K562 (cell line): ENCODE results near the gene MLLT3. TPM values are rescaled to one million over a fixed set of nuclear protein-coding genes. Genes with fewer than 3 reads are reported as not detected.

Experiments used
- ATAC-seq: fragments of 200-7000 bp; cut with Tn5 transposase; 3 replicates; pipeline ENCODE4 v1.9.1; 2020; ENCODE audit warnings: moderate library complexity
- BruUV-seq: library from RNA; stranded (reverse); fragments of 400-500 nt; replicated peaks from 2 replicates; lab custom pipeline; 2021; lab: Mats Ljungman, UMichigan
- CTCF ChIA-PET: fragments of 300-600 bp; formaldehyde crosslinking; extraction: SDS; loops from one replicate; lab custom pipeline; 2021; ENCODE audit warnings: low intra/inter-chr PET ratio; lab: Yijun Ruan, JAX
- POLR2A ChIA-PET: fragments of 300-600, 350-650 bp; sonication (Branson Sonifier 250); formaldehyde crosslinking; extraction: SDS; loops from one replicate; lab custom pipeline; 2021; ENCODE audit warnings: antibody characterized with exemption, inconsistent platforms; lab: Yijun Ruan, JAX
- DNase-seq, 4 experiments: peaks; one replicate each; pipeline versions ENCODE4 v3.0.0 to v3.0.0-alpha.2; 2011 to 2018; ENCODE audit warnings: low spot score in 3 of 4, mixed read lengths in 3 of 4; ENCODE audit errors: extremely low read depth in 1 of 4
- FAIRE-seq: peaks from 2 replicates; lab custom pipeline; 2011; peaks lifted over from hg19 to GRCh38; lab: Jason Lieb, UNC
- H2AFZ ChIP-seq: 2 replicates; pipeline ENCODE4 v1.6.0; 2011; ENCODE audit warnings: low read depth, low read length, control low read depth, inconsistent platforms
- H3K27ac ChIP-seq: fragments of 200-600 bp; 3 replicates; pipeline ENCODE4 v1.8.0; 2011; ENCODE audit warnings: low read depth, mild to moderate bottlenecking, control low read depth, inconsistent platforms, low read length, moderate library complexity, mixed read lengths; ENCODE audit errors: extremely low read depth
- H3K27me3 ChIP-seq, 2 experiments: fragments of 300-600 bp in 1 of 2; 2 replicates in 1 of 2; 3 replicates in 1 of 2; pipeline versions ENCODE4 v1.6.0 to v1.8.0; 2011; ENCODE audit warnings: inconsistent platforms in 2 of 2, low read length in 2 of 2, mild to moderate bottlenecking in 1 of 2, mixed read lengths in 1 of 2, moderate library complexity in 1 of 2; ENCODE audit not compliant: control insufficient read depth in 2 of 2, insufficient read depth in 2 of 2
- H3K36me3 ChIP-seq: fragments of 300-600 bp; 3 replicates; pipeline ENCODE4 v1.8.0; 2011; ENCODE audit warnings: mild to moderate bottlenecking, low read length, inconsistent platforms; ENCODE audit not compliant: control insufficient read depth, insufficient read depth
- H3K4me1 ChIP-seq, 2 experiments: fragments of 200-600 bp in 1 of 2; replicated peaks in 1 of 2; 2 replicates in 1 of 2; 3 replicates in 1 of 2; pipeline versions ENCODE4 v1.5.1 to v1.8.0; 2011; ENCODE audit warnings: inconsistent platforms in 2 of 2, low read length in 2 of 2, mild to moderate bottlenecking in 1 of 2, mixed read lengths in 1 of 2, moderate library complexity in 1 of 2; ENCODE audit not compliant: control insufficient read depth in 2 of 2, insufficient read depth in 2 of 2
- H3K4me2 ChIP-seq: 2 replicates; pipeline ENCODE4 v1.6.1; 2011; ENCODE audit warnings: low read length, control low read depth, inconsistent platforms, mixed read lengths; ENCODE audit not compliant: insufficient read depth
- H3K4me3 ChIP-seq: fragments of 200-600 bp; sonication (generic), shearing (Covaris generic); 2 replicates; pipeline ENCODE4 v1.5.1; 2016; ENCODE audit warnings: control low read depth, inconsistent platforms
- H3K79me2 ChIP-seq: fragments of 200-600 bp; 3 replicates; pipeline ENCODE4 v1.8.0; 2011; ENCODE audit warnings: low read length, inconsistent platforms; ENCODE audit not compliant: control insufficient read depth, insufficient read depth
- H3K9ac ChIP-seq, 2 experiments: 2 replicates each; pipeline versions ENCODE4 v1.6.0 to v1.6.1; 2011; ENCODE audit warnings: low read depth in 2 of 2, low read length in 2 of 2, control low read depth in 1 of 2, inconsistent platforms in 1 of 2, mild to moderate bottlenecking in 1 of 2, mixed read lengths in 1 of 2; ENCODE audit not compliant: insufficient read depth in 1 of 2
- H3K9me1 ChIP-seq: one replicate; pipeline ENCODE4 v1.6.0; 2011; ENCODE audit warnings: inconsistent platforms, mild to moderate bottlenecking, low read length, moderate library complexity; ENCODE audit not compliant: control insufficient read depth, insufficient read depth
- H3K9me3 ChIP-seq: replicated peaks from 2 replicates; pipeline ENCODE4 v1.5.1; 2011; ENCODE audit warnings: low read depth, low read length, inconsistent platforms; ENCODE audit not compliant: control insufficient read depth, insufficient read depth
- H4K20me1 ChIP-seq: replicated peaks from 2 replicates; pipeline ENCODE4 v1.6.1; 2011; ENCODE audit warnings: low read length, inconsistent platforms, mixed read lengths; ENCODE audit not compliant: control insufficient read depth, insufficient read depth
- BRCA1 ChIP-seq, 2 experiments: fragments of 450-650 bp in 1 of 2; sonication (generic) in 1 of 2; formaldehyde crosslinking in 1 of 2; IDR thresholded peaks; 2 replicates each; pipeline versions ENCODE4 v1.5.0 to v1.6.1; 2017 to 2020; ENCODE audit warnings: mild to moderate bottlenecking in 1 of 2, missing genetic modification reagents in 1 of 2
- BRF2 ChIP-seq: IDR thresholded peaks from 3 replicates; pipeline ENCODE4 v1.6.1; 2011; ENCODE audit warnings: borderline replicate concordance, mild to moderate bottlenecking; ENCODE audit not compliant: insufficient read length, insufficient read depth
- CREM ChIP-seq: IDR thresholded peaks from 2 replicates; pipeline ENCODE4 v1.6.1; 2014; ENCODE audit warnings: antibody characterized with exemption, low read depth
- FOXM1 ChIP-seq, 2 experiments: fragments of 450-650 bp in 1 of 2; sonication (generic) in 1 of 2; formaldehyde crosslinking in 1 of 2; IDR thresholded peaks; 2 replicates each; pipeline versions ENCODE4 v1.6.1 to v1.9.0; 2017 to 2022; ENCODE audit warnings: low read depth in 2 of 2, mild to moderate bottlenecking in 2 of 2, missing genetic modification reagents in 1 of 2, moderate library complexity in 1 of 2
- HNRNPLL ChIP-seq: fragments of 200-400 bp; formaldehyde crosslinking; IDR thresholded peaks from 2 replicates; pipeline ENCODE4 v1.6.1; 2017; ENCODE audit warnings: low read length, low read depth, mild to moderate bottlenecking; ENCODE audit not compliant: poor library complexity, severe bottlenecking
- LCOR ChIP-seq: sonication (generic); formaldehyde crosslinking; IDR thresholded peaks from 2 replicates; pipeline ENCODE4 v1.8.0; 2022; ENCODE audit warnings: mild to moderate bottlenecking, missing genetic modification reagents
- MEF2D ChIP-seq: conservative IDR thresholded peaks from 2 replicates; pipeline ENCODE4 v1.6.1; 2016; ENCODE audit warnings: low read depth, missing genetic modification characterization, missing compliant biosample characterization
- NCOA2 ChIP-seq, 2 experiments: fragments of 450-650 bp; IDR thresholded peaks; 2 replicates each; pipeline ENCODE4 v1.6.1; 2018; ENCODE audit warnings: mild to moderate bottlenecking in 2 of 2, moderate library complexity in 1 of 2; ENCODE audit not compliant: partially characterized antibody in 2 of 2
- NFATC3 ChIP-seq: fragments of 450-650 bp; IDR thresholded peaks from 2 replicates; pipeline ENCODE4 v1.6.1; 2017; ENCODE audit warnings: mild to moderate bottlenecking
- TFE3 ChIP-seq: fragments of 450-650 bp; formaldehyde crosslinking; IDR thresholded peaks from 2 replicates; pipeline ENCODE4 v1.4.0; 2020; ENCODE audit warnings: mild to moderate bottlenecking, mixed read lengths
- WGBS: fragments of 100-300 bp; shearing (Covaris generic); methylation state at CpG from one replicate; pipeline ENCODE4 v1.1.6; 2016; ENCODE audit warnings: low coverage, mixed read lengths; ENCODE audit not compliant: insufficient coverage; ENCODE audit errors: missing lambda C conversion rate; 5-methylcytosine and 5-hydroxymethylcytosine counted together
- in situ Hi-C: fragments of 300-500 bp; cut with MboI; formaldehyde crosslinking; loops from 4 replicates; pipeline ENCODE4 v1.15.0; 2018; ENCODE audit warnings: inconsistent platforms, mixed read lengths
- intact Hi-C: fragments of 100-400 bp; cut with micrococcal nuclease; formaldehyde crosslinking; loops from 2 replicates; pipeline ENCODE4 v1.14.2; 2022
- polyA plus RNA-seq, 8 experiments: library from polyadenylated mRNA; depleted of rRNA in 4 of 8; stranded (reverse) in 5 of 8; unstranded in 3 of 8; fragments of >200 nt; fragmentation: Nextera tagmentation in 2 of 8; fragmentation: Illumina TruSeq in 1 of 8; extraction: Ambion mirVana in 2 of 8; extraction: Trizol in 1 of 8; gene quantifications; 2 replicates each; pipeline versions ENCODE4 v1.2.1 to v1.2.3, GENCODE V29; 2011 to 2014; ENCODE audit warnings: inconsistent platforms in 1 of 8, missing spikeins in 1 of 8
- total RNA-seq, 7 experiments: library from RNA; depleted of rRNA in 6 of 7; stranded (reverse); fragments of >200 nt in 6 of 7; fragmentation: Illumina TruSeq in 2 of 7; extraction: Trizol in 2 of 7; gene quantifications; 2 replicates each; pipeline versions ENCODE4 v1.2.1 to v1.2.3, GENCODE V29; 2011 to 2021; ENCODE audit warnings: low replicate concordance in 1 of 7
- TF ChIP-seq, protein P1 (sequence below): fragments of 200-800 bp; sonication (Bioruptor generic); IDR thresholded peaks from 2 replicates; pipeline ENCODE4 v1.6.1; 2017; ENCODE audit warnings: missing genetic modification characterization, missing compliant biosample characterization
- TF ChIP-seq, protein P2 (sequence below): fragments of 250-450 bp; sonication (Bioruptor Pico); IDR thresholded peaks from 2 replicates; pipeline ENCODE4 v1.6.1; 2021; ENCODE audit warnings: mild to moderate bottlenecking
- TF ChIP-seq, protein P3 (sequence below): IDR thresholded peaks from 2 replicates; pipeline ENCODE4 v1.6.1; 2014; ENCODE audit warnings: antibody characterized with exemption

Gene MLLT3
- total and polyA plus RNA-seq, 9 of the 15 experiments (the other 6 are each of a cell fraction or from before 2014, with no cell fraction given), result 0.07 to 0.42 (median 0.22) TPM; not detected in 4

GRCh38 chr9:20403346-20403745 is 219.0 kb downstream of the MLLT3 start:
- ChIA-PET POLR2A (no interaction called here), CTCF (no interaction called here)
- in situ Hi-C loops (no loop called here), intact Hi-C loops (no loop called here)
- no peak for ATAC-seq
- 0% methylated on average over 2 of the region's 2 CpGs for WGBS
- H3K9ac ChIP-seq, result no peak overlapping the region
- no peaks in the 10 kb centered on the region for H3K9me1 ChIP-seq
- TF ChIP-seq NCOA2 (IDR thresholded peaks at IDR 0.05; ENCODE audit: partially characterized antibody in 2 of 2) (no peak), FOXM1 (IDR thresholded peaks at IDR 0.05; ENCODE audit: low read depth) (no peak), FOXM1 (CRISPR knock-in tag; IDR thresholded peaks at IDR 0.05; ENCODE audit: low read depth) (no peak), MEF2D (tag) (no peak), CREM (no peak), LCOR (no peak), TFE3 (CRISPR knock-in tag) (no peak), BRCA1 (IDR thresholded peaks at IDR 0.05) (no peak), BRCA1 (CRISPR knock-in tag; IDR thresholded peaks at IDR 0.05) (no peak), BRF2 (no peak), HNRNPLL (no peak), NFATC3 (no peak)
- TF ChIP-seq, protein P1, sequence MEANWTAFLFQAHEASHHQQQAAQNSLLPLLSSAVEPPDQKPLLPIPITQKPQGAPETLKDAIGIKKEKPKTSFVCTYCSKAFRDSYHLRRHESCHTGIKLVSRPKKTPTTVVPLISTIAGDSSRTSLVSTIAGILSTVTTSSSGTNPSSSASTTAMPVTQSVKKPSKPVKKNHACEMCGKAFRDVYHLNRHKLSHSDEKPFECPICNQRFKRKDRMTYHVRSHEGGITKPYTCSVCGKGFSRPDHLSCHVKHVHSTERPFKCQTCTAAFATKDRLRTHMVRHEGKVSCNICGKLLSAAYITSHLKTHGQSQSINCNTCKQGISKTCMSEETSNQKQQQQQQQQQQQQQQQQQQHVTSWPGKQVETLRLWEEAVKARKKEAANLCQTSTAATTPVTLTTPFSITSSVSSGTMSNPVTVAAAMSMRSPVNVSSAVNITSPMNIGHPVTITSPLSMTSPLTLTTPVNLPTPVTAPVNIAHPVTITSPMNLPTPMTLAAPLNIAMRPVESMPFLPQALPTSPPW, result no peak
- TF ChIP-seq, protein P2, sequence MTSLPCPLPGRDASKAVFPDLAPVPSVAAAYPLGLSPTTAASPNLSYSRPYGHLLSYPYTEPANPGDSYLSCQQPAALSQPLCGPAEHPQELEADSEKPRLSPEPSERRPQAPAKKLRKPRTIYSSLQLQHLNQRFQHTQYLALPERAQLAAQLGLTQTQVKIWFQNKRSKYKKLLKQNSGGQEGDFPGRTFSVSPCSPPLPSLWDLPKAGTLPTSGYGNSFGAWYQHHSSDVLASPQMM, result no peak
- TF ChIP-seq, protein P3, sequence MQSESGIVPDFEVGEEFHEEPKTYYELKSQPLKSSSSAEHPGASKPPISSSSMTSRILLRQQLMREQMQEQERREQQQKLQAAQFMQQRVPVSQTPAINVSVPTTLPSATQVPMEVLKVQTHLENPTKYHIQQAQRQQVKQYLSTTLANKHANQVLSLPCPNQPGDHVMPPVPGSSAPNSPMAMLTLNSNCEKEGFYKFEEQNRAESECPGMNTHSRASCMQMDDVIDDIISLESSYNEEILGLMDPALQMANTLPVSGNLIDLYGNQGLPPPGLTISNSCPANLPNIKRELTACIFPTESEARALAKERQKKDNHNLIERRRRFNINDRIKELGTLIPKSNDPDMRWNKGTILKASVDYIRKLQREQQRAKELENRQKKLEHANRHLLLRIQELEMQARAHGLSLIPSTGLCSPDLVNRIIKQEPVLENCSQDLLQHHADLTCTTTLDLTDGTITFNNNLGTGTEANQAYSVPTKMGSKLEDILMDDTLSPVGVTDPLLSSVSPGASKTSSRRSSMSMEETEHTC, result no peak
- TF ChIP-seq, all 486 proteins: peak for 0
- no TSS peak for BruUV-seq
- Histone ChIP-seq H3K4me1 (no peaks in the 10 kb centered on the region), H2AFZ (no peak overlapping the region), H3K4me2 (no peak overlapping the region), H3K4me3 (no peak overlapping the region), H3K27me3 (no peaks in the 10 kb centered on the region), H3K9me3 (no peaks in the 10 kb centered on the region), H3K36me3 (no peaks in the 10 kb centered on the region), H3K79me2 (no peaks in the 10 kb centered on the region), H3K27ac (no peak overlapping the region), H4K20me1 (no peaks in the 10 kb centered on the region)
- FAIRE-seq (no peak), DNase-seq (no peak)
